NCI-H2029 treated with DMSO at 0.1 percent for 48 hours (cell line): ENCODE measurements around the gene TANGO6.

Experiments used
- DNase-seq: peaks from one replicate; lab custom pipeline; 2025; lab: John Stamatoyannopoulos, UW

The TANGO6 gene

GRCh38 chr16:68909099-68909733, 65.9 kb downstream of the TANGO6 start:
- DNase-seq, result no peak

- DNase-seq, result no peak
These were observed 66.7 kb downstream of the TANGO6 start for GRCh38 chr16:68910051-68910450.

GRCh38 chr16:68915589-68915988, 72.3 kb downstream of the TANGO6 start:
- DNase-seq, result no peak

- DNase-seq, result no peak
These were observed 74.2 kb downstream of the TANGO6 start for GRCh38 chr16:68917541-68917940.

GRCh38 chr16:68920349-68920748, 77.0 kb downstream of the TANGO6 start:
- no peak for DNase-seq

- DNase-seq, result no peak
These were observed 78.3 kb downstream of the TANGO6 start for GRCh38 chr16:68921637-68922036.

- no peak for DNase-seq
These were observed 79.8 kb downstream of the TANGO6 start for GRCh38 chr16:68923116-68923515.

GRCh38 chr16:68927018-68927417, 83.7 kb downstream of the TANGO6 start:
- no peak for DNase-seq

- no peak for DNase-seq
These were observed 87.9 kb downstream of the TANGO6 start for GRCh38 chr16:68931196-68931595.

- no peak for DNase-seq
These were observed 91.1 kb downstream of the TANGO6 start for GRCh38 chr16:68934402-68934801.

GRCh38 chr16:68935008-68935407, 91.7 kb downstream of the TANGO6 start:
- no peak for DNase-seq

- DNase-seq, result peak; percentile 1
These were observed 93.7 kb downstream of the TANGO6 start for GRCh38 chr16:68936736-68937631.

GRCh38 chr16:68939692-68940320, 96.5 kb downstream of the TANGO6 start:
- DNase-seq, result no peak

GRCh38 chr16:68940816-68941215, 97.5 kb downstream of the TANGO6 start:
- DNase-seq, result no peak

- no peak for DNase-seq
These were observed 100.6 kb downstream of the TANGO6 start for GRCh38 chr16:68943961-68944360.

GRCh38 chr16:68948230-68948910, 105.0 kb downstream of the TANGO6 start:
- no peak for DNase-seq

GRCh38 chr16:68951991-68952877, 108.9 kb downstream of the TANGO6 start:
- no peak for DNase-seq

- DNase-seq, result no peak
These were observed 111.7 kb downstream of the TANGO6 start for GRCh38 chr16:68954911-68955635.

GRCh38 chr16:68960910-68961309, 117.6 kb downstream of the TANGO6 start:
- DNase-seq, result no peak

- no peak for DNase-seq
These were observed 118.6 kb downstream of the TANGO6 start for GRCh38 chr16:68961778-68962402.
